Esophagus muscularis mucosa (tissue), 4 donors: Measurements from ENCODE around the gene PRRX2. TPM values are rescaled to one million over a fixed set of nuclear protein-coding genes. Genes with fewer than 3 reads are reported as not detected.

ENCODE experiments used
- DNase-seq: peaks from one replicate; pipeline ENCODE4 v3.0.0-alpha.2; 2017; ENCODE audit errors: extremely low spot score
- H3K27ac ChIP-seq, 4 donors: fragments of 200-600 bp; sonication (generic); replicated peaks in 1 of 4; 1 replicate in 3 of 4; 2 replicates in 1 of 4; pipeline ENCODE4 v1.5.1; 2016 to 2019; ENCODE audit warnings: mild to moderate bottlenecking in 1 of 4
- H3K27me3 ChIP-seq, 4 donors: fragments of 200-600 bp; sonication (generic); one replicate each; pipeline versions ENCODE4 v1.5.1 to v1.6.0; 2016 to 2019
- H3K36me3 ChIP-seq, 4 donors: fragments of 200-600 bp; sonication (generic); one replicate each; pipeline ENCODE4 v1.5.1; 2016 to 2019
- H3K4me1 ChIP-seq, 4 donors: fragments of 200-600 bp; sonication (generic); one replicate each; pipeline ENCODE4 v1.5.1; 2016 to 2019
- H3K4me3 ChIP-seq, 4 donors: fragments of 200-600 bp; sonication (generic); 1 replicate in 2 of 4; 2 replicates in 2 of 4; pipeline ENCODE4 v1.5.1; 2016 to 2019; ENCODE audit warnings: mild to moderate bottlenecking in 4 of 4, moderate library complexity in 1 of 4
- H3K9me3 ChIP-seq, 4 donors: fragments of 200-600 bp; sonication (generic); 1 replicate in 3 of 4; 2 replicates in 1 of 4; pipeline ENCODE4 v1.5.1; 2016 to 2019
- CTCF ChIP-seq, 3 experiments: fragments of 200-600 bp in 2 of 3; fragments of 450-650 bp in 1 of 3; sonication (generic) in 2 of 3; IDR thresholded peaks; one replicate each; pipeline ENCODE4 v1.5.1; 2017 to 2019; ENCODE audit warnings: antibody characterized with exemption in 3 of 3, mild to moderate bottlenecking in 2 of 3, moderate library complexity in 1 of 3
- EP300 ChIP-seq: sonication (generic); formaldehyde crosslinking; IDR thresholded peaks from one replicate; pipeline ENCODE4 v1.6.1; 2017; ENCODE audit warnings: antibody characterized with exemption
- POLR2A ChIP-seq: fragments of 450-650 bp; IDR thresholded peaks from one replicate; pipeline ENCODE4 v1.6.1; 2017; ENCODE audit warnings: antibody characterized with exemption, moderate library complexity, mild to moderate bottlenecking, low read depth
- POLR2AphosphoS5 ChIP-seq, 2 donors: sonication (generic); formaldehyde crosslinking; IDR thresholded peaks; one replicate each; pipeline ENCODE4 v1.6.1; 2017; ENCODE audit warnings: antibody characterized with exemption in 2 of 2
- WGBS: methylation state at CpG from one replicate; pipeline ENCODE4 v1.1.5; 2018; 5-methylcytosine and 5-hydroxymethylcytosine counted together
- intact Hi-C: fragments of 100-400 bp; cut with DNase I; formaldehyde crosslinking; loops from one replicate; pipeline ENCODE4 v1.15.1; 2023
- total RNA-seq, 4 donors: library from RNA; depleted of rRNA; stranded (reverse); fragments of >200 nt; gene quantifications; one replicate each; pipeline versions ENCODE4 v1.1.0 to v1.2.1, GENCODE V29; 2016

PRRX2 gene
- total RNA-seq, 4 donors from 2014 or later = 1.7 to 13.1 (median 6.2) TPM

- Histone ChIP-seq H3K36me3 (no peaks in the 10 kb centered on the region), H3K9me3 (no peaks in the 10 kb centered on the region), H3K27me3 (peaks cover 0 to 18% (median 0%) of the 10 kb centered on the region in 4 donors), H3K27ac (no peak overlapping the region), H3K4me1 (peaks cover 16 to 20% (median 18%) of the 10 kb centered on the region in 4 donors), H3K4me3 (no peak overlapping the region)
- no peak for DNase-seq
- intact Hi-C loops = no loop called here
- TF ChIP-seq EP300 (no peak), POLR2AphosphoS5 (IDR thresholded peaks at IDR 0.05) (no peak), POLR2A (no peak), CTCF (IDR thresholded peaks at IDR 0.05) (no peak)
- WGBS = 90% methylated on average over 7 of the region's 9 CpGs
These were observed 84.7 kb downstream of the PRRX2 start for GRCh38 chr9:129750013-129750638.

GRCh38 chr9:129751841-129752801 is 86.7 kb downstream of the PRRX2 start:
- Histone ChIP-seq H3K27ac (peak overlapping the region in 1 of 4 donors; percentile 44), H3K4me3 (peak overlapping the region; percentile 34 to 57 (median 42)), H3K4me1 (peaks cover 16 to 20% (median 18%) of the 10 kb centered on the region in 4 donors), H3K27me3 (peaks cover 0 to 18% (median 0%) of the 10 kb centered on the region in 4 donors), H3K36me3 (no peaks in the 10 kb centered on the region), H3K9me3 (no peaks in the 10 kb centered on the region)
- DNase-seq = no peak
- intact Hi-C loops = no loop called here
- no peak for TF ChIP-seq EP300
- WGBS = 54% methylated on average over 15 of the region's 31 CpGs

GRCh38 chr9:129752900-129753729 is 87.7 kb downstream of the PRRX2 start, which contains the start of gene PTGES:
PTGES (minus strand) TSS chr9:129753042; CDS start chr9:129753012, 30 bp downstream.
- H3K9me3 ChIP-seq = no peaks in the 10 kb centered on the region
- intact Hi-C loops = no loop called here
- peak within 1 kb of the TSS; percentile 34 to 57 (median 42) for H3K4me3 ChIP-seq
- DNase-seq = no peak
- TF ChIP-seq CTCF (IDR thresholded peaks at IDR 0.05) = no peak
- TF ChIP-seq POLR2AphosphoS5 (IDR thresholded peaks at IDR 0.05) = peak in 1 of 2 donors; percentile 67
- TF ChIP-seq POLR2A = no peak
- H3K4me1 ChIP-seq = peaks cover 16 to 20% (median 18%) of the 10 kb centered on the region in 4 donors
- H3K27ac ChIP-seq = peak within 1 kb of the TSS in 1 of 4 donors; percentile 44
- H3K27me3 ChIP-seq = peaks cover 0 to 18% (median 0%) of the 10 kb centered on the region in 4 donors
- no peaks in the 10 kb centered on the region for H3K36me3 ChIP-seq
- 12% methylated on average over 11 of the region's 23 CpGs for WGBS

- Histone ChIP-seq H3K36me3 (no peaks in the 10 kb centered on the region), H3K9me3 (no peaks in the 10 kb centered on the region), H3K4me3 (no peak overlapping the region), H3K27me3 (peaks cover 0 to 20% (median 0%) of the 10 kb centered on the region in 4 donors), H3K27ac (no peak overlapping the region), H3K4me1 (peaks cover 16 to 25% (median 19%) of the 10 kb centered on the region in 4 donors)
- intact Hi-C loops = no loop called here
- 96% methylated on average over 4 of the region's 5 CpGs for WGBS
- TF ChIP-seq EP300 (no peak), CTCF (IDR thresholded peaks at IDR 0.05) (no peak), POLR2A (no peak), POLR2AphosphoS5 (IDR thresholded peaks at IDR 0.05) (no peak)
- DNase-seq = no peak
These were observed 89.7 kb downstream of the PRRX2 start for GRCh38 chr9:129755151-129755550.
